ENCODE measurements around the gene PPP1R18. TPM values are rescaled to one million over a fixed set of nuclear protein-coding genes. Genes with fewer than 3 reads are reported as not detected.

PPP1R18 gene
- total and polyA plus RNA-seq, 5 donors from 2014 or later: 110 to 164 (median 123) TPM

GRCh38 chr6:30683980-30684338, 2.5 kb downstream of the PPP1R18 start:
- peaks cover 5% of the 10 kb centered on the region for H3K27me3 Mint-ChIP-seq
- Histone ChIP-seq H3K27ac (ENCODE audit: insufficient read depth, low read length, poor library complexity, severe bottlenecking) (peak overlapping the region; percentile 96), H3K4me3 (ENCODE audit: low read depth, low read length) (peak overlapping the region; percentile 89), H3K27me3 (ENCODE audit: control insufficient read depth, insufficient read depth, low read length) (no peaks in the 10 kb centered on the region), H3K9me3 (ENCODE audit: control insufficient read depth in 2 of 2, low read length in 2 of 2) (no peaks in the 10 kb centered on the region), H3K36me3 (ENCODE audit: control insufficient read depth, insufficient read depth, low read length) (peaks cover 5% of the 10 kb centered on the region), H3K4me1 (ENCODE audit: control insufficient read depth, insufficient read depth, low read length, poor library complexity, severe bottlenecking) (peaks cover 73% of the 10 kb centered on the region)
- peaks cover 8 to 48% (median 21%) of the 10 kb centered on the region in 4 donors for H3K4me1 Mint-ChIP-seq
- H3K4me3 Mint-ChIP-seq: peak overlapping the region; percentile 95 to 100 (median 96)
- H3K27ac Mint-ChIP-seq: peak overlapping the region; percentile 93 to 98 (median 96)
- ATAC-seq (ENCODE audit: low read depth in 2 of 2) (no peak), DNase-seq (no peak)
- H3K9me3 Mint-ChIP-seq: peaks cover 0 to 6% (median 0%) of the 10 kb centered on the region in 7 donors
- H3K36me3 Mint-ChIP-seq: peaks cover 43% of the 10 kb centered on the region

- no peak for DNase-seq
- peaks cover 45% of the 10 kb centered on the region for H3K36me3 Mint-ChIP-seq
- H3K27me3 ChIP-seq (ENCODE audit: control insufficient read depth, insufficient read depth, low read length): no peaks in the 10 kb centered on the region
- ATAC-seq (ENCODE audit: low read depth in 2 of 2): no peak
- peaks cover 68% of the 10 kb centered on the region for H3K4me1 ChIP-seq (ENCODE audit: control insufficient read depth, insufficient read depth, low read length, poor library complexity, severe bottlenecking)
- peak overlapping the region; percentile 93 to 98 (median 96) for H3K27ac Mint-ChIP-seq
- H3K27ac ChIP-seq (ENCODE audit: insufficient read depth, low read length, poor library complexity, severe bottlenecking): peak overlapping the region; percentile 96
- no peaks in the 10 kb centered on the region for H3K9me3 ChIP-seq (ENCODE audit: control insufficient read depth in 2 of 2, low read length in 2 of 2)
- peaks cover 0 to 6% (median 0%) of the 10 kb centered on the region in 7 donors for H3K9me3 Mint-ChIP-seq
- peak overlapping the region; percentile 89 for H3K4me3 ChIP-seq (ENCODE audit: low read depth, low read length)
- peaks cover 5% of the 10 kb centered on the region for H3K27me3 Mint-ChIP-seq
- peaks cover 10% of the 10 kb centered on the region for H3K36me3 ChIP-seq (ENCODE audit: control insufficient read depth, insufficient read depth, low read length)
- peak overlapping the region; percentile 95 to 100 (median 96) for H3K4me3 Mint-ChIP-seq
- H3K4me1 Mint-ChIP-seq: peaks cover 11 to 47% (median 19%) of the 10 kb centered on the region in 4 donors
Measured at GRCh38 chr6:30683183-30683979, 3.1 kb downstream of the PPP1R18 start.

- peak overlapping the region; percentile 96 for H3K27ac ChIP-seq (ENCODE audit: insufficient read depth, low read length, poor library complexity, severe bottlenecking)
- peak overlapping the region; percentile 93 to 98 (median 96) for H3K27ac Mint-ChIP-seq
- peaks cover 18% of the 10 kb centered on the region for H3K36me3 ChIP-seq (ENCODE audit: control insufficient read depth, insufficient read depth, low read length)
- no peaks in the 10 kb centered on the region for H3K9me3 ChIP-seq (ENCODE audit: control insufficient read depth in 2 of 2, low read length in 2 of 2)
- no peaks in the 10 kb centered on the region for H3K27me3 ChIP-seq (ENCODE audit: control insufficient read depth, insufficient read depth, low read length)
- peaks cover 58% of the 10 kb centered on the region for H3K4me1 ChIP-seq (ENCODE audit: control insufficient read depth, insufficient read depth, low read length, poor library complexity, severe bottlenecking)
- H3K36me3 Mint-ChIP-seq: peaks cover 45% of the 10 kb centered on the region
- ATAC-seq (ENCODE audit: low read depth in 2 of 2): peak; percentile 71 to 73
- H3K4me3 ChIP-seq (ENCODE audit: low read depth, low read length): peak overlapping the region; percentile 89
- peak overlapping the region; percentile 95 to 100 (median 96) for H3K4me3 Mint-ChIP-seq
- peak; percentile 82 to 96 (median 90) for DNase-seq
- peaks cover 5% of the 10 kb centered on the region for H3K27me3 Mint-ChIP-seq
- H3K9me3 Mint-ChIP-seq: peaks cover 0 to 6% (median 0%) of the 10 kb centered on the region in 7 donors
- peaks cover 11 to 37% (median 14%) of the 10 kb centered on the region in 4 donors for H3K4me1 Mint-ChIP-seq
Measured at GRCh38 chr6:30682143-30683117, 4.0 kb downstream of the PPP1R18 start.

- Histone ChIP-seq H3K4me1 (ENCODE audit: control insufficient read depth, insufficient read depth, low read length, poor library complexity, severe bottlenecking) (peaks cover 54% of the 10 kb centered on the region), H3K9me3 (ENCODE audit: control insufficient read depth in 2 of 2, low read length in 2 of 2) (no peaks in the 10 kb centered on the region), H3K27me3 (ENCODE audit: control insufficient read depth, insufficient read depth, low read length) (no peaks in the 10 kb centered on the region), H3K4me3 (ENCODE audit: low read depth, low read length) (peak overlapping the region; percentile 89), H3K27ac (ENCODE audit: insufficient read depth, low read length, poor library complexity, severe bottlenecking) (peak overlapping the region; percentile 96), H3K36me3 (ENCODE audit: control insufficient read depth, insufficient read depth, low read length) (peaks cover 24% of the 10 kb centered on the region)
- ATAC-seq (ENCODE audit: low read depth in 2 of 2) (peak; percentile 3), DNase-seq (no peak)
- Mint-ChIP-seq H3K4me1 (peaks cover 11 to 40% (median 15%) of the 10 kb centered on the region in 4 donors), H3K36me3 (peaks cover 48% of the 10 kb centered on the region), H3K27ac (peak overlapping the region; percentile 93 to 98 (median 96)), H3K27me3 (peaks cover 5% of the 10 kb centered on the region), H3K9me3 (peaks cover 0 to 6% (median 0%) of the 10 kb centered on the region in 7 donors), H3K4me3 (peak overlapping the region; percentile 95 to 100 (median 96))
Measured at GRCh38 chr6:30681766-30682142, 4.7 kb downstream of the PPP1R18 start.

- H3K27ac ChIP-seq (ENCODE audit: insufficient read depth, low read length, poor library complexity, severe bottlenecking): peak overlapping the region; percentile 96
- no peaks in the 10 kb centered on the region for H3K9me3 ChIP-seq (ENCODE audit: control insufficient read depth in 2 of 2, low read length in 2 of 2)
- peaks cover 0 to 2% (median 0%) of the 10 kb centered on the region in 7 donors for H3K9me3 Mint-ChIP-seq
- DNase-seq (no peak), ATAC-seq (ENCODE audit: low read depth in 2 of 2) (no peak)
- no peaks in the 10 kb centered on the region for H3K27me3 ChIP-seq (ENCODE audit: control insufficient read depth, insufficient read depth, low read length)
- peaks cover 46% of the 10 kb centered on the region for H3K4me1 ChIP-seq (ENCODE audit: control insufficient read depth, insufficient read depth, low read length, poor library complexity, severe bottlenecking)
- H3K36me3 ChIP-seq (ENCODE audit: control insufficient read depth, insufficient read depth, low read length): peaks cover 36% of the 10 kb centered on the region
- H3K36me3 Mint-ChIP-seq: peaks cover 47% of the 10 kb centered on the region
- H3K4me3 Mint-ChIP-seq: peak overlapping the region; percentile 95 to 100 (median 96)
- H3K27ac Mint-ChIP-seq: peak overlapping the region; percentile 92 to 93 (median 93)
- peaks cover 11 to 45% (median 23%) of the 10 kb centered on the region in 4 donors for H3K4me1 Mint-ChIP-seq
- peak overlapping the region; percentile 89 for H3K4me3 ChIP-seq (ENCODE audit: low read depth, low read length)
- peaks cover 5% of the 10 kb centered on the region for H3K27me3 Mint-ChIP-seq
Measured at GRCh38 chr6:30679765-30680535, 6.5 kb downstream of the PPP1R18 start.

- Histone ChIP-seq H3K9me3 (ENCODE audit: control insufficient read depth in 2 of 2, low read length in 2 of 2) (no peaks in the 10 kb centered on the region), H3K27ac (ENCODE audit: insufficient read depth, low read length, poor library complexity, severe bottlenecking) (peak overlapping the region; percentile 96), H3K27me3 (ENCODE audit: control insufficient read depth, insufficient read depth, low read length) (no peaks in the 10 kb centered on the region), H3K4me3 (ENCODE audit: low read depth, low read length) (peak overlapping the region; percentile 89), H3K4me1 (ENCODE audit: control insufficient read depth, insufficient read depth, low read length, poor library complexity, severe bottlenecking) (peaks cover 45% of the 10 kb centered on the region), H3K36me3 (ENCODE audit: control insufficient read depth, insufficient read depth, low read length) (peaks cover 36% of the 10 kb centered on the region)
- H3K9me3 Mint-ChIP-seq: peaks cover 0 to 1% (median 0%) of the 10 kb centered on the region in 7 donors
- H3K27ac Mint-ChIP-seq: peak overlapping the region; percentile 89 to 93 (median 93)
- peaks cover 11 to 45% (median 23%) of the 10 kb centered on the region in 4 donors for H3K4me1 Mint-ChIP-seq
- peaks cover 5% of the 10 kb centered on the region for H3K27me3 Mint-ChIP-seq
- H3K4me3 Mint-ChIP-seq: peak overlapping the region; percentile 95 to 100 (median 96)
- peak; percentile 29 to 30 for ATAC-seq (ENCODE audit: low read depth in 2 of 2)
- peaks cover 45% of the 10 kb centered on the region for H3K36me3 Mint-ChIP-seq
- peak; percentile 85 to 92 (median 91) for DNase-seq
Measured at GRCh38 chr6:30678964-30679726, 7.3 kb downstream of the PPP1R18 start.

All from CD4-positive, CD25-positive, alpha-beta regulatory T cell (primary cell).